ENCODE data around the gene GATA1. TPM values are rescaled to one million over a fixed set of nuclear protein-coding genes. Genes with fewer than 3 reads are reported as not detected.

GATA1 gene
- total RNA-seq, 4 donors from 2014 or later: not detected

- WGBS, 2 donors: 84 to 91% methylated on average over 4 to 5 of the region's 7 CpGs
- H3K4me1 ChIP-seq: no peaks in the 10 kb centered on the region
- no peaks in the 10 kb centered on the region for H3K9me3 ChIP-seq
- TF ChIP-seq POLR2A (IDR thresholded peaks at IDR 0.05): no peak
- TF ChIP-seq, protein P1, sequence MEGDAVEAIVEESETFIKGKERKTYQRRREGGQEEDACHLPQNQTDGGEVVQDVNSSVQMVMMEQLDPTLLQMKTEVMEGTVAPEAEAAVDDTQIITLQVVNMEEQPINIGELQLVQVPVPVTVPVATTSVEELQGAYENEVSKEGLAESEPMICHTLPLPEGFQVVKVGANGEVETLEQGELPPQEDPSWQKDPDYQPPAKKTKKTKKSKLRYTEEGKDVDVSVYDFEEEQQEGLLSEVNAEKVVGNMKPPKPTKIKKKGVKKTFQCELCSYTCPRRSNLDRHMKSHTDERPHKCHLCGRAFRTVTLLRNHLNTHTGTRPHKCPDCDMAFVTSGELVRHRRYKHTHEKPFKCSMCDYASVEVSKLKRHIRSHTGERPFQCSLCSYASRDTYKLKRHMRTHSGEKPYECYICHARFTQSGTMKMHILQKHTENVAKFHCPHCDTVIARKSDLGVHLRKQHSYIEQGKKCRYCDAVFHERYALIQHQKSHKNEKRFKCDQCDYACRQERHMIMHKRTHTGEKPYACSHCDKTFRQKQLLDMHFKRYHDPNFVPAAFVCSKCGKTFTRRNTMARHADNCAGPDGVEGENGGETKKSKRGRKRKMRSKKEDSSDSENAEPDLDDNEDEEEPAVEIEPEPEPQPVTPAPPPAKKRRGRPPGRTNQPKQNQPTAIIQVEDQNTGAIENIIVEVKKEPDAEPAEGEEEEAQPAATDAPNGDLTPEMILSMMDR (IDR thresholded peaks at IDR 0.05): no peak
- H3K27me3 ChIP-seq: no peaks in the 10 kb centered on the region
- H3K27ac ChIP-seq: no peak overlapping the region
- DNase-seq: no peak
- intact Hi-C loops (cut with DNase I): no loop called here
- no peak overlapping the region for H3K4me3 ChIP-seq (replicated peaks in 1 of 3)
- no peaks in the 10 kb centered on the region for H3K36me3 ChIP-seq
Observed at GRCh38 chrX:48792219-48792618, 5.8 kb downstream of the GATA1 start.

DNA sequence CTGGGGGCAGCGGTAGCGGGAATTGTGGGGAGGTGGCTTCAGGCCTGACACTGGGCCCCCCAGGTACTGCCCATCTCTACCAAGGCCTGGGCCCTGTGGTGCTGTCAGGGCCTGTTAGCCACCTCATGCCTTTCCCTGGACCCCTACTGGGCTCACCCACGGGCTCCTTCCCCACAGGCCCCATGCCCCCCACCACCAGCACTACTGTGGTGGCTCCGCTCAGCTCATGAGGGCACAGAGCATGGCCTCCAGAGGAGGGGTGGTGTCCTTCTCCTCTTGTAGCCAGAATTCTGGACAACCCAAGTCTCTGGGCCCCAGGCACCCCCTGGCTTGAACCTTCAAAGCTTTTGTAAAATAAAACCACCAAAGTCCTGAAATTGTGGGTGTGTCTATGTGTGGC lies 7.5 kb downstream of the GATA1 start:
- DNase-seq: no peak
- TF ChIP-seq, protein P1 (IDR thresholded peaks at IDR 0.05): no peak
- no peak for TF ChIP-seq POLR2A (IDR thresholded peaks at IDR 0.05)
- 100% methylated on average over 2 of the region's 4 CpGs; no CpG with 5 or more reads in 1 of the 2 donors for WGBS, 2 donors
- intact Hi-C loops (cut with DNase I): no loop called here
- H3K27me3 ChIP-seq: no peaks in the 10 kb centered on the region
- no peaks in the 10 kb centered on the region for H3K9me3 ChIP-seq
- H3K36me3 ChIP-seq: no peaks in the 10 kb centered on the region
- no peak overlapping the region for H3K27ac ChIP-seq
- H3K4me3 ChIP-seq (replicated peaks in 1 of 3): no peak overlapping the region
- H3K4me1 ChIP-seq: no peaks in the 10 kb centered on the region

DNA sequence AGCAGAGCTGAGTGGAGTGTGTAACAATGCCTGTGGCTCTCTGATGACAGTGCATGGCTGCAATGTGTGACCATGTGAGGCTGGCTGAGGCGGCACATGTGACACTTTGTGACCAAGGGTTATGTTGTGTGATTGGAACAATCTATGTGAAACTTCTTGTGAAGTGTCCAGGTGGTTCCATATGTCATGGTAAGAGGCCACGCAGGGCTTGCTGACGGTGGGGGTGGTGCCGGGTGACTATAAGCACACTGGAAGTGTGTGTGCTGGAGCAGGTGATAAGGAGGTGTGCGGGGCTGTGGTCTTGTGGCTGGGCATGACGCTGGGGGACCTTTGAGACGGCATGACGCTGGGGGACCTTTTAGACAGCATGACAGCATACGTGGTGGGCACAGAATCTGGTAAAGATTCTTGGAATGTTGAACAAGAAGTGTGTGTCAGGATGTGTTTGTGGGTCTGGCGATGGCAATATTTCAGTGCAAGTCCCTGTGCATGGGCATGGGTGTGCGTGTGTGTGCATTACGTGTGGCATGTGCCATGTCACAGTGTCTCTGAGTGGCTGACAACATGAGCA lies 8.0 kb downstream of the GATA1 start:
- 85 to 89% methylated on average over 12 of the region's 12 CpGs for WGBS, 2 donors
- no peaks in the 10 kb centered on the region for H3K27me3 ChIP-seq
- intact Hi-C loops (cut with DNase I): no loop called here
- no peak for DNase-seq
- no peaks in the 10 kb centered on the region for H3K36me3 ChIP-seq
- no peak for TF ChIP-seq POLR2A (IDR thresholded peaks at IDR 0.05)
- no peaks in the 10 kb centered on the region for H3K4me1 ChIP-seq
- H3K27ac ChIP-seq: no peak overlapping the region
- H3K4me3 ChIP-seq (replicated peaks in 1 of 3): no peak overlapping the region
- no peaks in the 10 kb centered on the region for H3K9me3 ChIP-seq

DNA sequence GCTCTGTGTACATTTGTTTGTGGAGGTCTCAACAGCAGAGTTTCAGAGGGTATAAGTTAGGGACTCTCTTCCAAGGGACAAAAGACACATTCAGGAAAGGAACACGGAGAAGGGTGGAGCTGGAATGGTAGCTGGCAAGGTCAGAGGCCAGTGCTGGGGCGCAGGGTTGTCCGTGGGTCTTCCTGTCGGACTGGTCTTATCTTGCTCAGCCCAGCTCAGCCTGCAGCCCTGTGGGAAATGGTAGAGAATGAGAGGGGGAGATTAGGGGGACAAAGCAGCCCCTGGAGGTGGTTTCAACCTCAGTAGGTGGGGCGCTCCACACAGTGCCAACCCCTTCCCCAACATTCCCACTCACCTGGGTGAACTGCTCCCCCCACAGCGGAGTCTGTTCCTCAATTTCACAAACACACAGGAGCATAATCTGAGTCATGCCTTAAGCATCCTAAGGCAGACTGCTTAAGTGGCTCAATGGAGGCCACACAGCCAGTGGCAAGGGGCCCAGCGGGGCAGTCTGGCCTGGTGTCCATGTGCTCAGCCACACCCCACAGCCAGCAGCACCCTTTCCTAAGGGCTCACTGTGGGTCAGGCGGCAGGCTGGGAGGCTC lies 8.6 kb downstream of the GATA1 start:
- H3K36me3 ChIP-seq: no peaks in the 10 kb centered on the region
- no peaks in the 10 kb centered on the region for H3K9me3 ChIP-seq
- H3K27me3 ChIP-seq: no peaks in the 10 kb centered on the region
- H3K27ac ChIP-seq: no peak overlapping the region
- WGBS, 2 donors: 68 to 72% methylated on average over 4 to 5 of the region's 8 CpGs
- DNase-seq: no peak
- no peaks in the 10 kb centered on the region for H3K4me1 ChIP-seq
- no peak overlapping the region for H3K4me3 ChIP-seq (replicated peaks in 1 of 3)
- TF ChIP-seq, protein P1 (IDR thresholded peaks at IDR 0.05): no peak
- TF ChIP-seq POLR2A (IDR thresholded peaks at IDR 0.05): no peak
- intact Hi-C loops (cut with DNase I): no loop called here

DNA sequence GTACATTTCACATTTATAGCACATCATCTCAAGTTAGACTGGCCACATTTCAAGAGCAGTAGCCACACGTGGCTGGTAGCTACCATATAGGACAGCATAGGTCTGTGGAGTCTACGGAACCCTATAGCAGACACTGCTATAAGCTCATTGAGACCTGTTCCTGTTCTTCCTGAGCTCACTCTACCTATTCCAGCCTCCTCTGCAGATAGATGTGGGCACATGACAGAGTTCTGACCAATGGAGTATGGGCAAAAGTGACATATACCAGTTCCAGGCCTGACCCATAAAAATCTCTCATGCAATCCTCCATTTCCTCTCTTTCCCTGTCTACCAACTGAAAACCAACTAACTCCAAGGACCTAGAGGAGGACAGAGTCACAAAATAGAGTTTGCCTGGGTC lies 11.9 kb downstream of the GATA1 start:
- DNase-seq: no peak
- TF ChIP-seq, protein P1 (IDR thresholded peaks at IDR 0.05): no peak
- no peak for TF ChIP-seq POLR2A (IDR thresholded peaks at IDR 0.05)
- Histone ChIP-seq H3K9me3 (no peaks in the 10 kb centered on the region), H3K27me3 (no peaks in the 10 kb centered on the region), H3K4me1 (peaks cover 0 to 4% of the 10 kb centered on the region in 2 donors), H3K27ac (no peak overlapping the region), H3K4me3 (replicated peaks in 1 of 3) (no peak overlapping the region), H3K36me3 (no peaks in the 10 kb centered on the region)
- intact Hi-C loops (cut with DNase I): no loop called here
- WGBS, 2 donors: 83 to 84% methylated on average over 2 of the region's 2 CpGs
